GM18526 (cell line): ENCODE data around the gene DYNC2I2.

Source experiments
- POLR2A ChIP-seq: IDR thresholded peaks from 3 replicates; pipeline ENCODE4 v1.6.1; 2011; ENCODE audit not compliant: insufficient read length; ENCODE audit errors: extremely low read depth

Gene DYNC2I2

DNA sequence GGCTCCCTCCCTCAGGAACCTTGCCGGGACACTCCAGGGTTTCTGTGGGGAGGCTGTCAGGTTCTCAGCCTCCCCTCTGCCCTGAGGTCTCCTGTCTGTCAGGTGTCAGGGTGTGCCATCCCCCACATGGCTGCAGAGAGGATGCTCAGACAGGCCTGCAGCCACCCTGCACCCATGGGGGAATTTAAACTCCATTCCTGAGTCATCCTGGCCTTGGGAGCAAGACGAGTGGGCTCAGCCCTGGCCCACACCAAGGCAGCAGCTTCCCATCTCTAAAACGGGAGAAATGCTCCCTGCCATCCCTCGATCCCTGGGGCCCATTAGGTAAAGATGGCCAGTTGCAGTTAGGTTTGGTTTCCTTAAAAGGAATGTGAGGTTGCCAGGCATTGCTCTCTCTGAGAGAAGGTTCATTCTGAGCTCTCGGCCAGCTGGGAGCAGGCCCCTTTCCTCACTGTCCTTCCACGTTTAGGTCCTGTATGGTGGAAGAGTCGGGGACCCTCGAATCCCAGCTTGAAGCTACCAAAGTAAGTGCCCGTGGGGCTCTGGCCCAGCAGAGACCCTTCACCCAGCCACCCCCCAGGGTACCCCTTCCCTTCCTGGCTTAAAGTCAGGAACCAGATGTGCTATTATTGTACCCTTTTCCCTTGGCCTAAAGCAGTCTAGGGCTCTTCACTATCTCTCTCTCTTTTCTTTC, 26.6 kb downstream of the DYNC2I2 start:
- TF ChIP-seq POLR2A, result no peak

DNA sequence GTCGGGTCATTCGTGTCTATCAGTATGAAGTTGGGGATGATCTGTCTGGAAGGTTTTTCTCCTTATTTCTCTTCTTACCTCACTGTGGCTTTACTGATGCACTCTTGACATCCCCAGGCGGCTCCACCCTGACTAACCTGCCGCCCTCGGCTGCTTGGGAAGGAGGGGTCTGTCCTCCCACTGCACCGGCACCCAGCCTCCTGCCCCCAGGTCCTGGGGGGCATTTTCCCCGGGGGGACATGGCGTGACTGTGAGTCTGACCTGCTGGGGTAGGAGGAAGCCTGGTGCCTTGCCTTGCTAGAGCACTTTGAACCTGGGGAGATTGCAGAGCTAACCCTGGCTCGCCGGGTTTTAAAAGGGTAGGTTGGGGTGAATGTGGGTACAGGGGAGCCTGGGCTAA, 27.5 kb downstream of the DYNC2I2 start:
- TF ChIP-seq POLR2A, result no peak

DNA sequence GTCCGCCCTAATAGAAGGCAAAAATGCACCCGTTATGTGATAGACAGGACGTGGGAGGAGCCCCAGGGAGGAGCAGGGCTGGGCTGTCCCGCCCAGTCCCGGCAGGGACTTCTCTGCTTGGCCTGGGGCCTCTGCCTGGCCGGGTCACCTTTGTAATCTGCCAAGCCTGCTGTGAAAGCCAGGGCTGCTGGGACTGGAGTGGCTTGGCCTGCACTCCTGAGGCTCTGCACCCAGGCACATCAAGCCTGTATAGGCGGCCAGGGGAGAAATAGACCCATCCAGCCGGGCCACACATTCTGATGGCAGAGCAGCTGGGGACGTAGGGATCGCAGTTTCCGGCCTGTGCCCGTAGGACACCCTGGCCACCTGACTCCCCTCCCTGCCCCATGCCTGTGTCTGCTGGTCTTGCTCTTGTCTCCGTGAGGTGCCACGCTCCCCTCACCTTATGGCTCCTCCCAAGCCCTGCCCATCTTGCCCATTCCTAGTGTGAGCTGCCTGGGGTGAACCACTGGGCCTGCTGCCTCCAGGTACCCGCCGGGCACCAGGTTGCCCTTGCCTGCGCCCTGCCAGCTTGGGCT, 28.1 kb downstream of the DYNC2I2 start:
- TF ChIP-seq POLR2A, result no peak

DNA sequence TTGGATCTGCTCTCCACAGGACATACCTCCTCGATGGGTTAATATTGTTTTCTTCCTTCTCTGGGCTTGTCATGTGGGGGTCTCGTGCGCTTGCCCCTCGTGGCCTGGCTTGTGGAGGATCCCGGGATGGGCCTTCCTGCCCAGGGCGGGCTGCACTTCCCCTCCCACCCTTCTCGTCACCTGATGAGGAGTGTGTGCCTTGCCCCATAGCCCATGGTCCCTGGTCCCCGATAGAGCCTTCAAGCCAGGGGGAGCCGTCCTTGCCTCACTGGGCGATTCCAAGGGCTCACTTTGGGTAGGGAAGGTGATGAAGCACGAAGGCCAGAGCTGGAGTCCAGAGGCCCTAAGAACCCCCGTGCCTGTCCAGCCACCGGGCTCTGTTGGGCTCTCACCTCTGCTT, 28.7 kb downstream of the DYNC2I2 start:
- no peak for TF ChIP-seq POLR2A

DNA sequence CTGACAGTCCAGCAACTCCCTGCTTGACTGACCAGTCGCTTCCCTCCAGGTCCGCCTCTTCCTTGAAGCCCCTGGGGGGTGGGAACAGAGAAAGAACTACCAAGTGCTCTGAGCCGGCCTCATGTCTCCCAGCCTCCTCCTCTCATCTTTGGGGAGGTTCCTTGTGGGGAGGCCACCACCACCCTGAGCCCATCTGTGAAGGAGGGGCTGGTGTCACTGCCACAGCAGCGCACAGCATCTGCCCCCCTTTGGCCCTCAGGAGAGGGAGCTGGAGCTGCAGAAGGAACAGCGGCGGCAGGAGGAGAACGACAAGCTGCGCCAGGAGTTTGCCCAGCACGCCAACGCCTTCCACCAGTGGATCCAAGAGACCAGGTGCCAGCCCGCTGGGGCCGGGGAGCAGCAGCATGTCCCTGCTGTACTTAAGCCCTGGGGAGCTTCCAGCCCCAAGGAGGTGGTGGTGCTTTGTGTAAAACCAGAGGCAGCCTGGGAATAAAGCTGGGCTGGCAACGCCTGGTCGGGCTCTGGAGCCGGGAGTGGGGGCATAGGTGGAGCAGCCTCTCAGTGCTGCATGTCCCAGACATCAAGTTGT, 29.4 kb downstream of the DYNC2I2 start:
- TF ChIP-seq POLR2A, result no peak

DNA sequence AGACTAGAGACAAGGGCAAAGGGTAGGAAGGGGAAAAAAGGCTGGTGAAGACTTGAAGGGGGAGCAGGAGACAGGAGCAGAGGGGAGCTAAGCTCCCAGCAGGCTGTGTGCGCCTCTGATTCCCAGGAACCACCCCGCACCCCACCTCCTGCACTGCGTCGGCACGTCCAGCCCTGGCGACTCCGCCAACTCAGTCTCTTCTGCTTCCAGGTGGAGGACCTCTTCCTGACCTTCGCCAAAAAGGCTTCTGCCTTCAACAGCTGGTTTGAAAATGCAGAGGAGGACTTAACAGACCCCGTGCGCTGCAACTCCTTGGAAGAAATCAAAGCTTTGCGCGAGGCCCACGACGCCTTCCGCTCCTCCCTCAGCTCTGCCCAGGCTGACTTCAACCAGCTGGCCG, 30.5 kb downstream of the DYNC2I2 start:
- no peak for TF ChIP-seq POLR2A

DNA sequence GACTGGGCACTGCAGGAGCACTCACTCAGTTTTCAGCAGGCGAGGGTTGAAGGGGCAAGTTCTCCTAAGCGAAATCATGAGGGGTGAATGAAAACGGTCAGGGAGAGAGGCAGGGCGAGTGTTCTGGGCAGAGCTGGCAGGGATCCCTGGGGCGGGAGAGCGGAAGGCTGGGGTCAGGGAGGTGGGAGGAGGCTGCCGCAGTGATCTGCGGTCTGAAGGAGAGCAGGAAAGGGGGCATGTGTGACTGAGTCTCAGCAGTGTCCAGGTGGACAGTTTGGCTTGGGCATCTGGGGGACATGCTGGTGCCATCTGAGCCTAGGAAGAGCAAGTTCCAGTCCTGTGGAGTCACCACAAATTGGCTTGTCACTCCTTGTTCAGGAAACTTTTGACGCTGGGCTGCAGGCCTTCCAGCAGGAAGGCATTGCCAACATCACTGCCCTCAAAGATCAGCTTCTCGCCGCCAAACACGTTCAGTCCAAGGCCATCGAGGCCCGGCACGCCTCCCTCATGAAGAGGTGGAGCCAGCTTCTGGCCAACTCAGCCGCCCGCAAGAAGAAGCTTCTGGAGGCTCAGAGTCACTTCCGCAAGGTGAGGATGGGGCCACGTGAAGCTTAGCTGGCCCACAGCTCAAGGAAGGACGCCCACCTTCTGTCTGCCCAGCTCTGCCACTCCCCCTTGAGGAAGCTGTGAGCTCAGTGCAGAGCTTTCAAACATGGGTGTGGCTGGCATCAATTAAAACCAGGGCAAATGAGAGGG, 31.1 kb downstream of the DYNC2I2 start:
- no peak for TF ChIP-seq POLR2A

DNA sequence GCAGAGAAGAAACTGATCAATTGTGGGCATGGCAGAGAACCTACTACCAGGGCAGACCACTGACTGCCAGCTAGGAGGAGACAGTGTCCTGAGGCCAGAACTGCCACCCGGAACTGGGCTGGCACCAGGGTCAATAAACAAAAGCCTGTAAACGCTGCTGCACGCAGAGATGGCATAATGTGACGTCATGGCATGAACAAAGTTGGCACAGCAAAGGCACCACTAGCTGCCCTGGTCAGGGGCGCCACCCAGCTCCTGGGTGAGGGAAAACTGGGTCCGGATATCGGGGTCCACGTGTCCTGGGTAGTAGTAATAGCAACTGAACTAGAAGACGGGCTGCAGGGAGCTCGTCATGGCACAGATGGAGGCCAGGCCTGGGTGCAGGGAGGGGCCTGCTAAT, 32.1 kb downstream of the DYNC2I2 start:
- TF ChIP-seq POLR2A, result no peak

DNA sequence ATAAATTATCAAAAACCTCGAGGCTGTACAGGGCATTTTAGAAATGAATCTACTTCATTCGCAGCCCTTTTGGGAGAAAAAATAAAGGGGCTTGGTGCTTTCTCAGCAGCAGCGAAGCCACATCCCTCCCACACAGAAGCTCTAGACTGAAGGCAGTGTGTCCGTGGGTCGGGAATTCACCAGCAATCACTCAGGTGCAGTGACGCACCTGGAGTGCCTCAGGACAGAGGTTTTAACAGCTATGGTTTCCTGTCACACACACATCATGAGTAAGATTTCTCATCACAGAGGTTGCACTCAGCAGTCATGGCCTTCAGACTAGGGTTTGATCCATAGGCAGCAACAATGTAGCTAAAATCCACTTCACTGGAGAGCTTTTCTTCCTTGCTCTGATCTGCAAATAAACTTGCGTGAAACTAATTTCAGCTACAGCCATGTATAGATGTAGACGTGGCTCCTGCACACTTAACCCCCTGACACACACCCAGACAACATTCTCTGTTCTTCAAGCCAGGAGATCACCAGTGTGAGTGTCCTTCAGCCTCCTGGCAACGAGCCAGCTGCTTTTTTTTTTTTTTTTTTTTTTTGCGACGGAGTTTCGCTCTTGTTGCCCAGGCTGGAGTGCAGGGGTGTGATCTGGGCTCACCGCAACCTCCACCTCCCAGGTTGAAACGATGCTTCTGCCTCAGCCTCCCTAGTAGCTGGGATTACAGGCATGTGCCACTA, 34.8 kb downstream of the DYNC2I2 start:
- no peak for TF ChIP-seq POLR2A

DNA sequence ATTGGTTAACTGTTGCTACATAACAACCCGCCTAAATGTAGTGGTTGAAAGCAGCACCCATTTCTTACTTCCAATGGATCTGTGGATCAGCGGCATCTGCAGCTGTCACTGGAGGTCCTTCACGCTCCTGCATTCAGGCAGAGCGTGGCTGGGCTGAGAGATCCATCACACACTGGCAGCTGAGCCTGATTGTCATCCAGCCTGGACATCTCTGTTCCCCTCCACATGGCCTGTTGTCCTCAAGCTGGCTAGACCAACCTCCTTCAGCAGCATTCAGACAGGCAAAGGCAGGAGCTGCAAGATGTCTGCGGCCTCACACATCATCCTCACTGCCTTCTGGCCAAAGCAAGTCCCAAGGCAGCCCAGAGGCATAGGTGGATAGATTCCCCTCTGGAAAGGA, 36.9 kb downstream of the DYNC2I2 start:
- no peak for TF ChIP-seq POLR2A

DNA sequence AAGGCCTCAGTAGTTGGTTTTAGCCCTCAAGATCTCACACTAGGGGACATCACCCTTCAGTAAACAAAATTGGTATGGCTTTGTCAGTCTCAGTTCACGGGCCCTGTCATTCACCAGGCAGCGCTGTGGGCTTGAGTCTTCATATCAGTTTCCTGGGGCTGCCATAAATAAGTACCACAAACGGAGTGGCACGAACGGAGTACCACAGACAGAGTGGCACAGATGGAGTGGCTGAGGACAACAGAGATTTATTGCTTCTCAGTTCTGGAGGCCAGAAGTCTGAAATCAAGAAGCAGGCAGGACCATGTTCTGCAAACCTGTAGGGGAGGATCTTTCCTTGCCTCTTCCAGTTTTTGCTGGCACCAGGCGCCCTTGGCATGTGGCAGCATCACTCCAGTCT, 37.5 kb downstream of the DYNC2I2 start:
- no peak for TF ChIP-seq POLR2A

DNA sequence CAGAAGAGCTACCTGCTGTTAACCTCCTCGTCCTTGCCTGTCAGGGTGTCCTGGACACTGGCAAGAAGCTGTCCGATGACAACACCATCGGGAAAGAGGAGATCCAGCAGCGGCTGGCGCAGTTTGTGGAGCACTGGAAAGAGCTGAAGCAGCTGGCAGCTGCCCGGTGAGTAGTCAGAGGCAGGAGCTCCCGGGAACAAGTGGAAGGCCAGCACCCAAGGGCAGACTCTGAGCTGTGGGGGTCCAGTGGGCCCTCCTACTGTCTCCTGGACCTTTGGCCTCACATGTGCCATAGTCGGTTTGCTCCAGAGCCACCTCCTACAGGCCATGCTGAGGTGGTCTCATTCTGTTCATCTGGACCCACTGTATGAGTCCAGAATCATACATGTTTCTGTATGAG, 38.7 kb downstream of the DYNC2I2 start:
- TF ChIP-seq POLR2A, result no peak

DNA sequence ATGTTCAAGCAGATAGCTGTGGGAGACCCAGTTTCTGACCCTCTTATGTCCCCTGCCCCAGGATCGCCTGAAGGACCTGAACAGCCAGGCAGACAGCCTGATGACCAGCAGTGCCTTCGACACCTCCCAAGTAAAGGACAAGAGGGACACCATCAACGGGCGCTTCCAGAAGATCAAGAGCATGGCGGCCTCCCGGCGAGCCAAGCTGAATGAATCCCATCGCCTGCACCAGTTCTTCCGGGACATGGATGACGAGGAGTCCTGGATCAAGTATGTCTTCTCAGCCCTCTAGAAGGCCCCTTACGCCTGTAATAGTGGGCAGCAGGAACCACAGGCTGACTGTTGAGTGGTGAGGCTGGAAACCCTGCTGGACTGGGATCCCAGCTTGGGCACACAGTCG, 41.1 kb downstream of the DYNC2I2 start:
- no peak for TF ChIP-seq POLR2A

DNA sequence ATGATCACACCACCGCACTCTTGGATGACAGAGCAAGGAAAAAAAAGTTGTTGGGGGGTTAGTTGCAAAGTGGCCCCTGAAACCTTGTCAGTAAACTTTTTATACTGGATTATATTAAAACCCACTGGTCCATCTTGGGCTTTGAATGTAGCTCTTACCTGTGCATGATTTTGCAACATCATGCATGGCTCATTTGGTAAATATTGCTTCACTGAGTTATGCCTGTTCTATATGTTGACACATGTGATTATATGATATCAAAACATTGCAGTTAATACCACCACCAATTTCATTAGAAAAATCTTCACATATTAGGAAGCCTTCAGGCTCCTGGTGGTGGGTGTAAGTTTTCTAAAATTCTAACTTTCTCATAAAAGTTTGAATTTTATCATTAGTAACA, 41.9 kb downstream of the DYNC2I2 start:
- TF ChIP-seq POLR2A, result no peak

DNA sequence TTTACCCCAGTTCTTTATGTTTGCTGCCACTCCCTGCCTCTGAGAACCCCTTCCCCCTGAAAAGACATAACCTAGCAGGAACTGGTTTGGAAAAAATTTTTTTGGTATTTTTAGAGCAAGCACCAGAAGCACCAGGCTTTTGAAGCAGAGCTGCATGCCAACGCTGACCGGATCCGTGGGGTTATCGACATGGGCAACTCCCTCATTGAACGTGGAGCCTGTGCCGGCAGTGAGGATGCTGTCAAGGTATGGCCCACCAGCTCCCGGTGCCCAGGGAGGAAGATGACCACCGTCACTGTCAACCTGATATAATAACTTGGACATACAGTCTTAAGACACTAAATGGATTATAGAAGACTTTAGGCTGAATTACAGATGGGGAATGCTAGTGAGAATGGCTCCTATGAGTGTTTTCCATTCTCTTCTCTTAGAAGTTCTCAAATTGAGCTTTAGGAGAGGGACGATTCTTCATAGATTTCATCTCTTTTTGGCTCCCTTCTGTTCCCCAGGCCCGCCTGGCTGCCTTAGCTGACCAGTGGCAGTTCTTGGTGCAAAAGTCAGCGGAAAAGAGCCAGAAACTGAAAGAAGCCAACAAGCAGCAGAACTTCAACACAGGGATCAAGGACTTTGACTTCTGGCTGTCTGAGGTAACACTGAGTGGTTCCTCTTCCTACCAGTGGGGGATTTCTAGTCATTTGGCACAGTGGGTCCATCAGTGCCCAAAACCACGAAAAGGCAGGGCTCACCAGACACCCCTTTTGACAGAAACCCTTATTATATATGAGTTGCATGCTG, 44.9 kb downstream of the DYNC2I2 start:
- TF ChIP-seq POLR2A, result no peak
